Hepatic stellate cell (primary cell): ENCODE data around the gene LRFN5.
"Not testable (repeated sequence)": the region's sequence is repeated elsewhere in the genome, so short reads cannot be mapped to it uniquely, and the experiment has no call there.

ENCODE experiments used
- DNase-seq: peaks from one replicate; pipeline ENCODE4 v3.0.0; 2011; ENCODE audit warnings: low spot score

Gene LRFN5

GRCh38 chr14:41606532-41607303 is at the start of gene LRFN5:
TSS of gene LRFN5 (plus strand) at chr14:41606876.
- DNase-seq, result no peak

DNA sequence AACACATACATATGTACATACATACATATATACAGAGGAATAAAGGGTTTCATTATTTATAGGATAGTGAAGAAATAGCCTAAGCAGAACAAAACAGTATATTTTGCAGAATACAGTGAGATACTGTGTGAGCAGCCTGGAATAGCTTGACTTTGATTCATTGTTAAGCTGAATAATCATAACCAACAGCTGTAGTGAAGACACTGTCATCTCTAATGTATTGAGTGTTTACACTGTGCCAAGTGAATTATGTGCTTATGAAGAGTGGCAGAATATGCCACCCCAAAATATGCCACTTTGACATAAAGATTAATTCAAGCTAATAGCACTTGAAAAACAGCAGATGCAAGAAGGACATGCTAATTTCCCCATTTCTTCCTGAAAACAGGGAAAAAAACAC is 48.2 kb upstream of the LRFN5 start:
- no peak for DNase-seq

- DNase-seq, result not testable (repeated sequence)
Measured at GRCh38 chr14:41566864-41567263, 39.8 kb upstream of the LRFN5 start.

DNA sequence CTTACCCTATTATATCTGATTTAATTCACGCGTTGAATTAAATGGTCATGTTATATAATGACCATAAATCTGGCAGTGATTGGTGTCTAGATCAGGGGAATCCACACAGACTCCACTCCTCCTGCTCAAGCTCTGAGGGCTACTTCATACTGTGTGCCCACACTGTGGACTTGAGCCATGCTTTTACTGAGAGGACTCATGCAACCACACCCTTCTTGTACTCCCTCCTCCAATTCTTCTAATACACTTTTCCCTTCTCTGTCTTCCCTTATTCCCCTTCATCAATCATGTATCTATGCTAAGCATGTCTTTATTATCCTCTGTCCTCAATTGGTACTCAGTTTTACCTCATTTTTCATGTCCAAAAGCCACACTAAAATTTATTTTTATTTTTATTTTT is 37.7 kb upstream of the LRFN5 start:
- no peak for DNase-seq

DNA sequence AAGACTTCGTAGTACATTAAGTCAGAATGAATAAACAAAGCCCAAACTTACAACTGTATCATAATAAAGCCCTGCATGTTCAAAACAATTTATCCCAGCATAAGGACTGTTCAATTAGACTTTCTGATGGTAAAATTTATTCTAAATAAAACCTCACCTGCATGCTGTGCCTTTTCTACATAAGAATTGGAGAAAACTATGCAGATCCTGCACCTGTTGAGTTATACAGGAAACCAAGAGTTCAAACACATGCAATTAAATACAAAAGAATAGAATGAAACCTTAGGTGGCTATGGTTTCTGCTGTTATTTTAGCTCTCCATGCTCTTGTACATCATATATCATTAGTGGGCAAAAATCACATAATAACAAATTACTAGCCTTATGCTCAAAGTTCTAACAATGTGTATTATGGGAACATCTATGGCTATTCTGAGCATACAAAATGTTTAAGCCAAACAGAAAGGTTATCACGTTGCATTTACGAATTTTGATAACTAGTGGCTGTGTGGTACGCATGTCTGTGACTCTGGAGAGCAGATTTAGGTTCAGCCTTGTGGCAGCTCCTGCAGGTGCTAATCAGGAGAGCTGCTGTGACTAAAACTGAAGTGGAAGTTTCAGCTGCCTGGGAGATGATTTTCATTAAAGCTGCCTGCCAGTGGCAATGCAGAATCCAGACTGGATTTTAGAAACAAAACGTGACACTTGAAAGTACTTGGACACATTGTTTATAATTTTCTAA is 36.1 kb upstream of the LRFN5 start:
- DNase-seq, result no peak

DNA sequence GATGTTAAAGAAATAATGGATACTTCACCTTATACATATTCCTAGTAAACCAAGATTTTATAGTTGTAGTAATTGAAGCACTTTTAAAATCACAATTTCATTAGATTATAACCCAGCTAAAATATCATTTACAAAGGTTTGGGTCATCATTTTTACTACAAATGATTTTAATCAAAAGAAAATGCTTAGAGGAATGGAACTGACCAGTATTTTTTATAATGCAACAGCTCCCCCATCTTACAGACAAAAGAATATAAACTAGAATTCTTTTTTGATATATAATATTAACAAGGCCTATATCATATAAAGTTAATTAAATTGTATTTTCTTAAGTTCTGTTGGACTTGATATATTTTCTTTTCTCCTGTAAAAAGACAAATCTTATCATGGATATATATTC is 20.4 kb upstream of the LRFN5 start:
- no peak for DNase-seq

- DNase-seq, result no peak
Measured at GRCh38 chr14:41597647-41598046, 9.0 kb upstream of the LRFN5 start.

DNA sequence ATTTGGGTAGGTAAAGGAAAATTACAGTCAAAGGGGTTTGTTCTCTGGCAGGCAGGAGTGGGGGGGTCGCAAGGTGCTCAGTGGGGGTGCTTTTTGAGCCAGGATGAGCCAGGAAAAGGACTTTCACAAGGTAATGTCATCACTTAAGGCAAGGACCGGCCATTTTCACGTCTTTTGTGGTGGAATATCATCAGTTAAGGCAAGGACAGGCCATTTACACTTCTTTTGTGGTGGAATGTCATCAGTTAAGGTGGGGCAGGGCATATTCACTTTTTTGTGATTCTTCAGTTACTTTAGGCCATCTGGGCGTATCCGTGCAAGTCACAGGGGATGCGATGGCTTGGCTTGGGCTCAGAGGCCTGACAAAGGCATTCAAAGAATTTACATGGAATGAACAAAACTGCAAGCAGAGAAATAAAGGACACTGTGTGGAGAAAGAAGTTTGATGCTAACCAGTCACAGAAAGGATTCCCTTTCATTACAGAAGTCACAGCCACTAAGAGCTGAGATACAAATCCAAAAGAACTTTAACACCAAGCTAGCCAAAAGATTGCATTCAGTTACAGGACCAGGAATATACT is 6.8 kb upstream of the LRFN5 start:
- DNase-seq, result not testable (repeated sequence)

DNA sequence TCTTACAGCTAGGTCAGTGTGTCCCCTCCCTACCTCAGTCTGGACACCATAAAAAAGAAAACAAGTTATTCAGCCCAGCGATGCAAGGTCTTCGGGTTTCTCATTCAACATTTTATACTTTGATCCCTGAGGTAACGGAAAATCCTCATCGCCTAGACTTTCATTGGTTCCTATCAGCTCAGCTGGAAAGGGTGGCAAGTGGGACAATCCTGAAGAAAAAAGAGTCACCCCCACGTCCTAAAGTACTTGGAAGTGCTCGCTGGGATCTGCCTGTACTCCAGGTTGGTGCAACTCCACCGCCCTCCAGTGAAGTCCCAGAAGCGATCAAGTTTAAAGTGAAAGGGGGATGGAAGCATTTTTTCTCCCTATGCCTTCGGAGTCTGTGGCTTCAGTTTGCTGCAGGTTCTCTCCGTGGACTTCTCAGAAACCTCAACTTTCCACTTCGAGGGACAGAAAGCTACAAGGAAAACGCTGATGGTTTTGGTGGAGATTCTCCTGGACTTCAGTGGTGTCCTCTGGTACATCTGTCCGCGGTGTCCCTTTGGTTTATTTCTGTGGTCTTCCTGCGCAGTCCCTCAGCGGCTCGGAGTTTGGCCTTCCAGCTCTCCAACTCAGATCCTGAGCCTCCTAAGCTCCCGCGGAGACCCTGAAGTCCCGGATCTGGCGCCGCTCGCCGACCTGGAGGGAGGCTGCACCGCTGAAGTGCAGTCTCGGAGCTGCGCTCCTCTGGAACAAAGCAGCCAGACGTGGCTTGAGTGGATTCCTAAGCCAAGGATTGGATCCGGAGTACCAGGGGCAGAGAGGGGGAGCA is 1.8 kb upstream of the LRFN5 start:
- no peak for DNase-seq

DNA sequence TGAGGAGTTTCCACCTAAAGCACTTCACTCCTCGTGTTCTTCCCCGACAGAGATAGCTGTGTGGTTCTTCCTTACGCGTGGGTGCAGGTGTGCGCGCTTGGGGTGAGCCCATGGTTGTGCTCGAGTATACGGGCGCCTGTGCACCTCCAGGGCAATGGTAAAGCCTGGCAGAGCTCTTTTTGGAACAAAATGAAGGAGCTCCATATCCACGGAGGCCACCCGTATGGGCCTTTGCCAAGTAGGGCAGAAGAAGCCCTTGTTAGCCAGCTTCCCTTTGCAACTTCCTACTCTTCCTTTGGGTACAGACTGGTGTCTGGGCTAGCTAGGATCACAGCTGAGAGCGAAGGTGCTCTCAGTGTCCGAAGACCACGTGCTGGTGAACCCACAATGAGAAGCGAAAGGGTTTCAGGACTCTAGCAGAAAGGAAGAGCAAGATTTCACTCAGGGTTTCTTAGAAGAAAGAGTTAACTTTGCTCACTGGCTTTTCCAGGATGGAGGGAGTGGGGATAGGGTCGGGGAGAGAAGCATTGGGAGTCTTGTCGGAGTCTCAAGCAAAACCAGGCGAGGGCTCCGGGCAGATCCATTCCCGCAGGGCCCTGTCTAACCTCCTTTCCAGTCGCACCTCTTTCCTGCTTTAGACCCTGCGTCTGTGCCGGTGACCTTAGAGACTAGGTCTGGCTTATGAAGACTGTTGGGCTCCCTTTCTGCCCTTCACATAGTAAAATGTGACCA is 960 bp upstream of the LRFN5 start:
- no peak for DNase-seq

DNA sequence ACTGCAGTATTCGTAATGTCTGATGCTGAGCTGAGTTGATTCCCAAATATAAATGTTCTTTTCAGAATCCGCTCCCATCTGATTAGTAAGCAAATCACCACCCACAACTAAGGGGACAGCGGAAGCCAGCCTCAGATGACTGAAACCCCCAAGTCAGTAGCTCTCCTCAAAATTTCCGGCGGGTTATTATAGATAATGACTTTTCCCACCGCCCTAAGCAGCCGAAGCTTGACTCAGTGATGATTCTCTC is 469 bp upstream of the LRFN5 start:
- DNase-seq, result no peak

DNA sequence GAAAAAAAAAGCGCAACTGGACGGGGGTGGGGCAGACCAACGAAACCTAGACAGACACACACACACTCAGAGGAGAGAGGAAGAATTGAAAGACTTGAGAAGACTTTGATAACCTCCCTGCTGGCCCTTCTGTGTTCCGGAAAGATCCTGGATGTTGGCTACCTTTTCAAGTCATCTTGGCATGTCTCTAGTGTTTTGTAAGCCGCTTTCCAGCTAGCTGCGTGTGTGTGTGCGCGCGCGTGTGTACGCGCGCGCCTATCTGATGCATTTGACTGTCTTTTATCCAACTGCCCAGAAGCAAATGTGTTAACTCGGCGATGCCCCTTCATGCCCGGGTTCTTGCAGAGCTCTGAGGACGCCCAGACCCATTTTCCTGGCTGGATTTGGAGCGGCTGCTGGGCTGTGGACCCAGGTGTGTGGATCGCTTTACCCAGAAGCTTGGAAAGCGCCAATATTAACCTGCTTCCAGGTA is 664 bp downstream of the LRFN5 start:
- no peak for DNase-seq

- DNase-seq, result no peak
Measured at GRCh38 chr14:41607966-41608663, 1.4 kb downstream of the LRFN5 start.

DNA sequence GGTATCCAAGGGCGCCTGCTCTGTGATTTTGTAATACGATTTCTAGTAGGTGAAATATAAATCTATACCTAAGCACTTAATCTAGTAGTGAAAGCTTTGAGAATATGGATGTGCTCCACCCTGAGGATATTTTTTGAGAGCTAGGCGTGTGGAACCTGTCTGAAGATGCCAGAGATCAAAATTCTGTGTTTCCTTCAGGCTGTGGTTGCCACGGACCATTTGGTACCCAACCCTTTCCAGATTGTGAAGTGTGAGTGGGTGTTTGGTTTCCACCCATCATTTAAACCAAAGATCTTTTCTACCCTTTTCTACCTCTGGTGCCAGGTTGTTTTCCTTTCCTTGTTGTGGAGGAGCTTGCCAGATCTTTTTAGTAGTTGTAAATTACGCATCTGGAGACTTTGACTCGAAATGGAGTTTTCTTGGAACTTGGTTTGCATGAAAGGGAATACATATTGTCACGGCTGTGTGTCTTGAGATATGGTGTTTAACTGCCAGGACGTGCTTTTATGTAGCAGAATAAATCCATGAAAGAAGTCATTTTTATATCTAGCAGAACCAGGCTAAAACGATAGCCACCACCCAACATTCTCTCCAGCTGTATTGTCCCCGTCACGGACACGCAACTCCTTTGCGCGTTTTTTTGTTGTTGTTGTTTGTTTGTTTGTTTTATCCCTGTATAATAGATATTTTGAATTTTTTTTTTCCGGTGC is 2.2 kb downstream of the LRFN5 start:
- no peak for DNase-seq

GRCh38 chr14:41609704-41610183 is 3.1 kb downstream of the LRFN5 start:
- no peak for DNase-seq

DNA sequence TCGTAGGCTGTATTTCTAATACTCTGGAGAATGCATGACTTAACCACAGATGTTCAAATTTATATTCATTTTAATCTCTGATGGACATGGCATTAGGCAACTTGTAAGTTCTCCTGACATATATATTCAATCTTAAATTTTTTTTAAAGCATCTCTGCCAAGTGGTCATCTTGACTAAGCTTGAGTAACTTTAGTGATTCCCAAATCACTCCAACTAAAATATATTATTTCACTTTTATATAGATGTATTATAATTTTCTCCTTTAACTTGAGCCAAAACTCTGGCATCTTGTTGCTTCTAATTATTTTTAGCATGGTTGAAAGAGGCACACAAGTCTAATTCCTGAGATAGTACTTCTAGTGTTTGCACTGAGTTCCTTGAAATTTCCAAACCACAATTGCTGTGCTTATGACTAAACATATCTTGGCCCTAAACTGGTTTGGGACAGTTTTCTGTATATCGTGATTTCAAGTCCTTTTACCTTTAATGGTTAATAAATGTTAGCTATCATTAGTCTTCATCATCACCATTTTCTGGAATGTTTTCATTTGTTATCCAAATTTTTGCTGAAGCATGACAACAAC is 8.4 kb downstream of the LRFN5 start:
- no peak for DNase-seq

- DNase-seq, result no peak
Measured at GRCh38 chr14:41623736-41624135, 17.1 kb downstream of the LRFN5 start.

DNA sequence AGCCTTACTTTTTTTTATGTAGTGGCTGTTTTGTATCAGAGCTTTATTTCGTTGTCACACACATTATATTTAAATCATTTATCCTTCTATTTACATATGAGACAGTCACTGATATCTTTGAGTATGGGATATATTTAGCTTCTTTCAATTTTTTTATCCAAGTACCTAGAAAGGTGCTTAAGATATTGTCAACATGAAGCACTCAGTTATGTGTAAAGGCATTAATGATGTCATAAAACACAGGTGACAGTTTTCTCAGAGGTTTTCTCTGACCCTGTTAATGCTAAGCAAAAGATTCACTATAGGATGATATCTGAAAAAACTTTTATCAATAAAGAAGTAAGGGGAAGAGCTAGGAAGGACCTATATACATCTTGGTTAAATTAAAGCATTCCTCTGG is 23.2 kb downstream of the LRFN5 start:
- DNase-seq, result no peak

DNA sequence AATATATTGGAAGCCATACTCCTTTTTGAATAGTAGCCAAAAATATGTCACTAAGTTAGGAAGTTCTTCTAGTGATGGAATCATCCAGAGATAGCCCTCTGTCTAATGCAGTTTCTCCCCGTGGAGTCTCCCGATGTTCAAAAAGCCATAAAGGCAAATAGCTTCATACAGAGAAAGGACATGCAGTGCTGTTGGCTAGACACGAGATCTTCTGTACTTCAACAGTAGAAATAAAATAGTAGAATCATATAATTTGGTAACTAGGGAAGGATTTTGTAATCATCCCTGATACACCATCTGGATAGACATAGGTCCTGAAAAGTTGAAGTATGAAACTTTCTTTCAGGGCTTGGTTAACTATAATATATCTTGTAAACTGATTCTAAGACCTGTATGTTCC is 27.6 kb downstream of the LRFN5 start:
- no peak for DNase-seq
